PFSK-1 (cell line): ENCODE measurements around the gene HOXB9.

Experiments used
- FOXP2 ChIP-seq: optimal IDR thresholded peaks from 2 replicates; pipeline ENCODE3; 2011; ENCODE audit warnings: borderline replicate concordance, control low read depth, inconsistent platforms; ENCODE audit not compliant: insufficient read depth; ENCODE audit errors: extremely low read length, extremely low read depth
- POLR2AphosphoS5 ChIP-seq: IDR thresholded peaks from 2 replicates; pipeline ENCODE4 v1.6.1; 2012; ENCODE audit warnings: low read depth, mild to moderate bottlenecking, control low read depth, low read length, moderate library complexity
- REST ChIP-seq, 2 experiments: IDR thresholded peaks; 2 replicates each; pipeline versions ENCODE4 v1.6.1 to v1.8.0; 2011 to 2012; ENCODE audit warnings: low read depth in 2 of 2, low read length in 2 of 2, control low read depth in 1 of 2, inconsistent platforms in 1 of 2, mild to moderate bottlenecking in 1 of 2, moderate library complexity in 1 of 2; ENCODE audit not compliant: insufficient read depth in 1 of 2
- SIN3A ChIP-seq: IDR thresholded peaks from 2 replicates; pipeline ENCODE4 v1.6.1; 2012; ENCODE audit warnings: mild to moderate bottlenecking, low read length, moderate library complexity, borderline replicate concordance; ENCODE audit not compliant: insufficient read depth
- TAF1 ChIP-seq: IDR thresholded peaks from 2 replicates; pipeline ENCODE4 v1.6.1; 2012; ENCODE audit warnings: low read length, control low read depth, borderline replicate concordance; ENCODE audit not compliant: insufficient read depth

The HOXB9 gene

GRCh38 chr17:48620461-48621139 is 5.6 kb downstream of the HOXB9 start:
- TF ChIP-seq TAF1 (no peak), FOXP2 (no peak), POLR2AphosphoS5 (no peak), REST (IDR thresholded peaks at IDR 0.05; ENCODE audit: insufficient read depth in 1 of 2, low read depth in 2 of 2, low read length in 2 of 2) (no peak), SIN3A (no peak)

- TF ChIP-seq TAF1, result no peak
- no peak for TF ChIP-seq SIN3A
- no peak for TF ChIP-seq REST (IDR thresholded peaks at IDR 0.05; ENCODE audit: insufficient read depth in 1 of 2, low read depth in 2 of 2, low read length in 2 of 2)
- no peak for TF ChIP-seq POLR2AphosphoS5
- no peak for TF ChIP-seq FOXP2
Measured at GRCh38 chr17:48619826-48620449, 6.2 kb downstream of the HOXB9 start.

- no peak for TF ChIP-seq TAF1
- TF ChIP-seq SIN3A, result no peak
- no peak for TF ChIP-seq REST (IDR thresholded peaks at IDR 0.05; ENCODE audit: insufficient read depth in 1 of 2, low read depth in 2 of 2, low read length in 2 of 2)
- no peak for TF ChIP-seq POLR2AphosphoS5
- TF ChIP-seq FOXP2, result no peak
Measured at GRCh38 chr17:48618256-48618896, 7.8 kb downstream of the HOXB9 start.

GRCh38 chr17:48617471-48618255 is 8.5 kb downstream of the HOXB9 start:
- no peak for TF ChIP-seq FOXP2
- TF ChIP-seq POLR2AphosphoS5, result no peak
- TF ChIP-seq TAF1, result no peak
- no peak for TF ChIP-seq SIN3A
